GM23338 (cell line): ENCODE measurements around the gene PRM3. TPM values are rescaled to one million over a fixed set of nuclear protein-coding genes. Genes with fewer than 3 reads are reported as not detected.

Source experiments
- ATAC-seq: fragments of 200-7000 bp; cut with Tn5 transposase; 3 replicates; pipeline ENCODE4 v1.9.1; 2020
- DNase-seq: peaks from one replicate; pipeline ENCODE4 v3.0.0-alpha.2; 2015; ENCODE audit warnings: low spot score
- H2AFZ ChIP-seq: fragments of 200-600 bp; sonication (generic); 2 replicates; pipeline ENCODE4 v1.8.0; 2016; ENCODE audit warnings: antibody characterized with exemption, mild to moderate bottlenecking, moderate library complexity
- H3F3A ChIP-seq: fragments of 200-600 bp; sonication (generic); replicated peaks from 2 replicates; pipeline ENCODE4 v1.8.0; 2017; ENCODE audit warnings: antibody characterized with exemption, mixed run types, low read depth
- H3K27ac ChIP-seq: fragments of 200-600 bp; sonication (generic); 2 replicates; pipeline ENCODE4 v1.6.1; 2016; ENCODE audit warnings: low read depth
- H3K27me3 ChIP-seq: fragments of 200-600 bp; sonication (generic); 2 replicates; pipeline ENCODE4 v1.8.0; 2016; ENCODE audit warnings: mild to moderate bottlenecking, mixed run types, moderate library complexity; ENCODE audit not compliant: insufficient read depth
- H3K36me3 ChIP-seq: fragments of 200-600 bp; sonication (generic); 2 replicates; pipeline ENCODE4 v1.8.0; 2016; ENCODE audit warnings: mild to moderate bottlenecking; ENCODE audit not compliant: insufficient read depth
- H3K4me1 ChIP-seq: fragments of 200-600 bp; sonication (generic); 2 replicates; pipeline ENCODE4 v1.8.0; 2016; ENCODE audit warnings: mild to moderate bottlenecking, moderate library complexity; ENCODE audit not compliant: insufficient read depth
- H3K4me2 ChIP-seq: fragments of 200-600 bp; sonication (generic); 2 replicates; pipeline ENCODE4 v1.7.1; 2017; ENCODE audit warnings: mixed run types
- H3K4me3 ChIP-seq: fragments of 200-600 bp; sonication (generic); 2 replicates; pipeline ENCODE4 v1.6.1; 2016; ENCODE audit warnings: mixed run types
- H3K79me2 ChIP-seq: fragments of 200-600 bp; sonication (generic); replicated peaks from 2 replicates; pipeline ENCODE4 v1.8.0; 2017; ENCODE audit warnings: mild to moderate bottlenecking; ENCODE audit not compliant: insufficient read depth
- H3K9me2 ChIP-seq: fragments of 200-600 bp; sonication (generic); 2 replicates; pipeline ENCODE4 v1.8.0; 2017; ENCODE audit not compliant: insufficient read depth
- H4K20me1 ChIP-seq: fragments of 200-600 bp; sonication (generic); replicated peaks from 2 replicates; pipeline ENCODE4 v1.8.0; 2017; ENCODE audit warnings: mild to moderate bottlenecking; ENCODE audit not compliant: insufficient read depth
- H3K27ac Mint-ChIP-seq: 2 replicates; pipeline ENCODE4 v1.8.0; 2020; ENCODE audit warnings: inconsistent platforms, mild to moderate bottlenecking, moderate library complexity, mixed read lengths
- H3K27me3 Mint-ChIP-seq: 3 replicates; pipeline ENCODE4 v1.8.0; 2022; ENCODE audit warnings: low read depth, mild to moderate bottlenecking, moderate library complexity, mixed read lengths, inconsistent platforms; ENCODE audit not compliant: insufficient read depth, poor library complexity
- H3K36me3 Mint-ChIP-seq: 3 replicates; pipeline ENCODE4 v1.8.0; 2021; ENCODE audit warnings: low read depth, mild to moderate bottlenecking, inconsistent platforms, moderate library complexity, mixed read lengths
- H3K4me1 Mint-ChIP-seq: 3 replicates; pipeline ENCODE4 v1.8.0; 2020; ENCODE audit warnings: mild to moderate bottlenecking, inconsistent platforms, mixed read lengths
- H3K4me3 Mint-ChIP-seq: 3 replicates; pipeline ENCODE4 v1.8.0; 2021; ENCODE audit warnings: moderate library complexity, mild to moderate bottlenecking, inconsistent platforms, mixed read lengths
- H3K9me3 Mint-ChIP-seq: 3 replicates; pipeline ENCODE4 v1.8.0; 2020; ENCODE audit warnings: moderate library complexity, mild to moderate bottlenecking, inconsistent platforms, mixed read lengths
- CREB1 ChIP-seq: fragments of 250-450 bp; sonication (Bioruptor Pico); IDR thresholded peaks from 2 replicates; pipeline ENCODE4 v1.5.0; 2020; ENCODE audit warnings: low read depth, mild to moderate bottlenecking, moderate library complexity
- CTCF ChIP-seq, 2 experiments: fragments of 200-600 bp in 1 of 2; sonication (generic) in 1 of 2; conservative IDR thresholded peaks; 2 replicates each; pipeline versions ENCODE4 v1.5.1 to v1.6.1; 2016 to 2017; ENCODE audit warnings: antibody characterized with exemption in 2 of 2, low read depth in 2 of 2, mild to moderate bottlenecking in 2 of 2, moderate library complexity in 1 of 2
- ETS1 ChIP-seq: IDR thresholded peaks from 2 replicates; pipeline ENCODE4 v1.6.1; 2016; ENCODE audit warnings: antibody characterized with exemption
- EZH2 ChIP-seq: fragments of 200-600 bp; sonication (generic); IDR thresholded peaks from one replicate; pipeline ENCODE4 v1.8.0; 2017; ENCODE audit warnings: antibody characterized with exemption, mild to moderate bottlenecking, low read depth; ENCODE audit not compliant: unreplicated experiment
- EZH2phosphoT487 ChIP-seq: fragments of 200-600 bp; sonication (generic); IDR thresholded peaks from one replicate; pipeline ENCODE4 v1.8.1; 2018; ENCODE audit warnings: antibody characterized with exemption; ENCODE audit not compliant: unreplicated experiment
- JUNB ChIP-seq: IDR thresholded peaks from one replicate; pipeline ENCODE4 v1.6.1; 2016; ENCODE audit warnings: antibody characterized with exemption; ENCODE audit not compliant: unreplicated experiment
- NANOG ChIP-seq: IDR thresholded peaks from 2 replicates; pipeline ENCODE4 v1.6.1; 2016; ENCODE audit warnings: antibody characterized with exemption, borderline replicate concordance
- POLR2AphosphoS5 ChIP-seq: IDR thresholded peaks from 2 replicates; pipeline ENCODE4 v1.6.1; 2016; ENCODE audit warnings: antibody characterized with exemption, low read depth
- REST ChIP-seq: IDR thresholded peaks from one replicate; pipeline ENCODE4 v1.6.1; 2018; ENCODE audit warnings: antibody characterized with exemption; ENCODE audit not compliant: unreplicated experiment
- STAT1 ChIP-seq: IDR thresholded peaks from one replicate; pipeline ENCODE4 v1.6.1; 2016; ENCODE audit warnings: antibody characterized with exemption; ENCODE audit not compliant: unreplicated experiment
- ZNF114 ChIP-seq: fragments of 250-450 bp; sonication (Bioruptor Pico); IDR thresholded peaks from 2 replicates; pipeline ENCODE4 v1.5.0; 2020; ENCODE audit warnings: mild to moderate bottlenecking, moderate library complexity
- ZNF331 ChIP-seq: fragments of 250-450 bp; sonication (Bioruptor Pico); IDR thresholded peaks from 2 replicates; pipeline ENCODE4 v1.5.0; 2020; ENCODE audit warnings: low read depth, mild to moderate bottlenecking, moderate library complexity
- ZNF462 ChIP-seq: fragments of 250-450 bp; sonication (Bioruptor Pico); IDR thresholded peaks from 2 replicates; pipeline ENCODE4 v1.5.0; 2020; ENCODE audit warnings: mild to moderate bottlenecking, moderate library complexity
- polyA plus RNA-seq: library from polyadenylated mRNA; unstranded; fragments of >200 nt; fragmentation: Nextera tagmentation; extraction: Ambion mirVana; gene quantifications from 2 replicates; pipeline ENCODE4 v1.2.1, GENCODE V29; 2016
- total RNA-seq: library from RNA; depleted of rRNA; stranded (reverse); fragments of >200 nt; shearing (Covaris generic); gene quantifications from 2 replicates; pipeline ENCODE4 v1.2.3, GENCODE V29; 2014

PRM3 gene
- total and polyA plus RNA-seq, 2 experiments from 2014 or later = not detected

- Histone ChIP-seq H3K9me2 (no peaks in the 10 kb centered on the region), H2AFZ (no peak overlapping the region), H3K27me3 (no peaks in the 10 kb centered on the region), H3K27ac (no peak overlapping the region), H3F3A (no peaks in the 10 kb centered on the region), H3K4me1 (no peaks in the 10 kb centered on the region; the same call in 1 of the 2 replicates), H4K20me1 (no peaks in the 10 kb centered on the region), H3K36me3 (no peaks in the 10 kb centered on the region), H3K79me2 (no peaks in the 10 kb centered on the region), H3K4me3 (no peak overlapping the region), H3K4me2 (no peak overlapping the region)
- ATAC-seq = no peak
- Mint-ChIP-seq H3K4me1 (peaks cover 3% of the 10 kb centered on the region; the same call in 1 of the 3 replicates), H3K27ac (no peak overlapping the region), H3K4me3 (no peak overlapping the region), H3K36me3 (no peaks in the 10 kb centered on the region), H3K9me3 (no peaks in the 10 kb centered on the region), H3K27me3 (peaks cover 7% of the 10 kb centered on the region)
- DNase-seq = no peak
- TF ChIP-seq ZNF462 (CRISPR knock-in tag) = no peak
- no peak for TF ChIP-seq ETS1
- TF ChIP-seq ZNF331 (CRISPR knock-in tag) = no peak
- TF ChIP-seq CTCF (conservative IDR thresholded peaks at IDR 0.05; ENCODE audit: low read depth in 2 of 2) = no peak
- no peak for TF ChIP-seq NANOG
- no peak for TF ChIP-seq EZH2
- TF ChIP-seq ZNF114 (CRISPR knock-in tag) = no peak
- no peak for TF ChIP-seq JUNB
- no peak for TF ChIP-seq REST
- no peak for TF ChIP-seq EZH2phosphoT487
- TF ChIP-seq POLR2AphosphoS5 = no peak
- TF ChIP-seq CREB1 = no peak
- TF ChIP-seq STAT1 = no peak
These were observed 30.8 kb downstream of the PRM3 start for GRCh38 chr16:11242658-11243057.
